ENCODE measurements around the gene LRRC37A3.
"Not testable (repeated sequence)": the region's sequence is repeated elsewhere in the genome, so short reads cannot be mapped to it uniquely, and the experiment has no call there.

Gene LRRC37A3

DNA sequence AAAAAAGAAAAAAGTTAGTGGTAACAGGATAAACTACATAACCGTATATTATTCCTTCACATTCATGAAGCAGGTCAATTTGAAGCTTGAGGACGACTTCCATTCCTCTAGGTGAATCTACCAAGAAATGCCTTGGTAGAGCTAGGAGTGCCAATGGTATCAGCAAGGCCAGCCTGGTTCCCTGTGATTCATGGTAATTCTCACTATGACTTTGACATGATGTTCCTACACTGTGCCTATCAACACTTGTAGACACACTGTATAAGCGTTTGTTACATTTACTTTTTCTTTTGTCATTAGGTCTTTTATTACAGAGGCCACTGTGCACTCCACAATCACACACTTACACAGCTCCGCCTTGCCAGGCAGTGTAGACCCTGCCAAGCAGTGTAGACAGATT, 7.2 kb upstream of the LRRC37A3 start:
- not testable (repeated sequence) for DNase-seq (ENCODE audit: low spot score)

- not testable (repeated sequence) for DNase-seq (ENCODE audit: low spot score)
Measured at GRCh38 chr17:64925244-64925643, 6.0 kb upstream of the LRRC37A3 start.

GRCh38 chr17:64923051-64923568, 3.8 kb upstream of the LRRC37A3 start:
- not testable (repeated sequence) for DNase-seq (ENCODE audit: low spot score)

DNA sequence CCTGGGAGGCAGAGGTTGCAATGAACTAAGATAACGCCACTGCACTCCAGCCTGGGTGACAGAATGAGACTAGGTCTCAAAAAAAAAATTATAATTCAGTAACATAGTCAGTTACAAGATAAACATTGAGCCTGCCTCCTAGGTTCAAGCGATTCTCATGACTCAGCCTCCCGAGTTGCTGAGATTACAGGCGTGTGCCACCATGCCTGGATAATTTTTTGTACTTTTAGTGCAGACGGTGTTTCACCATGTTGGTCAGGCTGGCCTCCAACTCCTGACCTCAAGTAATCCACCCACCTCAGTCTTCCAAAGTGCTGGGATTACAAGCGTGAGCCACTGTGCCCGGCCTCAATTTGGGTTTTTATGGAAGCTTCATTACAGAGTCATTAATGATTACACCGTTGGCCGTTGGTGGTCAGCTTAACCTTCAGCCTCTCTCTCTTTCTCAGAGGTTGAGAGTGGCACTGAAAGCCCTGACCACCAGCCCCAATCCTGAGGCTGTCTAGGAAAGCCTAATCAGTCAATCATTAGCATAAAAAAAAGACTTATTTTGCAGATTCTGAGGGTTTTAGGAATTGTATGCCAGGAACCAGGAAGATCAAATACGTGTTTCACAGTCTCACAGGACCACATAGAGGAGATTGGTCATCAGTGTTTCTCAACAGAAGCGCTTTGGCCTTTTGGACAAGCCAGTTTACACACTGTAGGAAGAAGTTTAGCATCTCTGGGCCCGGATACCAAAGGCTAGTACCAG, 1.3 kb upstream of the LRRC37A3 start:
- no peak for DNase-seq (ENCODE audit: low spot score)

DNA sequence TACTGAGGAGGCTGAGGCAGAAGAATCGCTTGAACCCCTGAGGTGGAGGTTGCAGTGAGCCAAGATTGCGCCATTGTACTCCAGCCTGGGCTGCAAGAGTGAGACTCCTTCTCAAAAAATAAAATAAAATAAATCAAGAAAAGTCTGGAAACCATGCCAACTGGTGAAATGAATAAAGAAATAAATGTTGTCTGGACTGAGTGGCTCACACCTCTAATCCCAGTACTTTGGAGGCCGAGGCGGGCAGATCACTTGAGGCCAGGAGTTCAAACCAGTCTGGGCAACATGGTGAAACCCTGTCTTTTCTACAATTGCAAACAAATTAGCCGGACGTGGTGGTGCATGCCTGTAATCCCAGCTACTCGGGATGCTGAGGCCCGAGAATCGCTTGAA, 744 bp upstream of the LRRC37A3 start:
- no peak for DNase-seq (ENCODE audit: low spot score)

GRCh38 chr17:64918842-64919288, 413 bp downstream of the LRRC37A3 start:
- peak; percentile 45 for DNase-seq (ENCODE audit: low spot score)

DNA sequence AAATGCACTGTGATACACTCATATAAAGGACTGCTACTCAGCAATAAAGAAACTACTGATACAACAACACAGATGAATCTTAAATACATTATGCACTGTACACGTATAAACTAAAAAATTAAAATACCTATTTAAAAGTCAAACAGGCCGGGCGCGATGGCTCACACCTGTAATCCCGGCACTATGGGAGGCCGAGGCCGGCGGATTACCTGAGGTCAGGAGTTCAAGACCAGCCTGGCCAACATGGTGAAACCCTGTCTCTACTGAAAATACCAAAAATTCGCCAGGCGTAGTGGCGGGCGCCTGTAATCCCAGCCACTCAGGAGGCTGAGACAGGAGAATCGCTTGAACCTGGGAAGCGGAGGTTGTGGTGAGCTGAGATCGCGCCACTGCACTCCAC, 1.7 kb downstream of the LRRC37A3 start:
- not testable (repeated sequence) for DNase-seq (ENCODE audit: low spot score)

DNA sequence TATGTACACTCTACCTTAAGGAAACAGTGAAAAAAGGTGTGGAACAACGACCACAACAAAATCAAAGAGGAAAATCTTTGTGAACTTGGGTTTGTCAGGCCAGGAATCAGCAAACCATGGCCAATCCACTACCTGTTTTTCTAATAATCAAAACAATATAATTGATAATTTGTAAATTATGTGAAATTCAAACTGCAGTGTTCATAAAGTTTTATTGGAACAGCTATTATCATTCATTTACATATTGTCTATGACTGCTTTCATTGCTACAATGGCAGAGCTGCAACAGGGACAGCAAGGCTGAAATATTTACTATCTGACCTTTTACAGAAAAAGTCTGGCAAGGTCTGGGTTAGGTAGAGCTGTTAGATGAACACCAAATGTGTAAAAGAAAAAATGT, 4.0 kb downstream of the LRRC37A3 start:
- not testable (repeated sequence) for DNase-seq (ENCODE audit: low spot score)

DNA sequence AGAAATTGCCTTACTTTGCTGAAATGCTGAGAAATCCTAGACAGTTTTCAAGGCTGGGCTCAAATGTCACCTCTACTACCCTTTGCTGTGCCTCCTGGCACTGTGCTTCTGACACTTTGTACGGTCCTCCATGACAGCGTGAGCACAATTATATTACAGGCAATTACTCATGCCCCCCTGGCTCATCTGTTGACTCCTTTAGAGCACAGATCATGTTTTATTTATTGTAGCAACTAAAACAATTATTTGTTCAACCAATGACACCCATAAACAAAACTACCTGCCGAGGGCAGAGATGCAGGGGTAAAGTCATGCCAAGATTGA, 9.1 kb downstream of the LRRC37A3 start:
- not testable (repeated sequence) for DNase-seq (ENCODE audit: low spot score)

GRCh38 chr17:64909511-64910190, 9.6 kb downstream of the LRRC37A3 start:
- not testable (repeated sequence) for DNase-seq (ENCODE audit: low spot score)

GRCh38 chr17:64904069-64904468, 15.2 kb downstream of the LRRC37A3 start:
- DNase-seq (ENCODE audit: low spot score): not testable (repeated sequence)

- DNase-seq (ENCODE audit: low spot score): not testable (repeated sequence)
Measured at GRCh38 chr17:64897136-64897535, 22.1 kb downstream of the LRRC37A3 start.

DNA sequence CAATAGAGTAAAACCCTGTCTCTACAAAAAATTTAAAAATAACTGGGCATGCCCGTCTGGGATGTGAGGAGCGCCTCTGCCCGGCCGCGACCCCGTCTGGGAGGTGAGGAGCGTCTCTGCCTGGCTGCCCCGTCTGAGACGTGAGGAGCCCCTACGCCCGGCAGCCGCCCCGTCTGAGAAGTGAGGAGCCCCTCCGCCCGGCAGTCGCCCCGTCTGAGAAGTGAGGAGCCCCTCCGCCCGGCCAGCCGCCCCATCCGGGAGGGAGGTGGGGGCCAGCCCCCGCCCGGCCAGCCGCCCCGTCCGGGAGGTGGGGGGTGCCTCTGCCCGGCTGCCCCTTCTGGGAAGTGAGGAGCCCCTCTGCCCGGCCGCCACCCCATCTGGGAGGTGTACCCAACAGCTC, 45.1 kb downstream of the LRRC37A3 start:
- not testable (repeated sequence) for DNase-seq (ENCODE audit: low spot score)

GRCh38 chr17:64847504-64848466, 71.5 kb downstream of the LRRC37A3 start:
- peak; percentile 79 for DNase-seq (ENCODE audit: low spot score)

DNA sequence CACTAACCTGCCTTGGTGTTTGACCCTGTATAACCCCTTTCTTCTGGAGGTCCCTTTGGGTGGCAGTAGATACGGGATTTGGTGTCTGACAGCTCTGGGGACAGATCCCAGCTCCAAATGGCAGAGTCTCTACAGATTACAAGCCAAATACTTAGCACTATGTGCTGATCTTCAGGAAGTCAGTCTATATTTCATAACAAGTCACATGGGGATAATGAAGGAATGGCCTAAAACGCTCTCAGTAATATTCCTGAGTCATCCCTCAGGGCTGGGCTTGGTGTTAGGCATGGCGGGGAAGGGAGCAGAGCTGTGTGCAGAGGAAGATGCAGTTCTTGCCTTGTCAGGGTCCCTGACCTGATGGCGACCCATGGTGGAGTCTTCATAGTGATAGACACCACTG, 72.4 kb downstream of the LRRC37A3 start:
- not testable (repeated sequence) for DNase-seq (ENCODE audit: low spot score)

DNA sequence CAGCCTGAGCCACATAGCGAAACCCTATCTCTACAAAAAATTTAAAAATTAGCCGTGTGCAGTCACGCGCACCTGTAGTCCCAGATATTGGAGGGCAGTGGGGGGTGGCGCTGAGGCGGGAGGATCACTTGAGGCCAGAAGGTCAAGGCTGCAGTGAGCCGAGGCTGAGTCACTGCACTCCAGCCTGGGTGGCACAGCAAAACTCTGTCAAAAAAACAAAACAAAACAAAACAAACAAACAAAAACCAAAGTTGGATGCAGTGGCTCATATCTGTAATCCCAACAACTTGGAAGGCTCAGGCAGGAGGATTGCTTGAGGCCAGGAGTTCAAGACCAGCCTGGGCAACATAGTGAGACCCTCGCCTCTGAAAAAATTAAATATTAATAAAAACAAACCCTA, 75.4 kb downstream of the LRRC37A3 start:
- not testable (repeated sequence) for DNase-seq (ENCODE audit: low spot score)

GRCh38 chr17:64842900-64843299, 76.4 kb downstream of the LRRC37A3 start:
- DNase-seq (ENCODE audit: low spot score): not testable (repeated sequence)

DNA sequence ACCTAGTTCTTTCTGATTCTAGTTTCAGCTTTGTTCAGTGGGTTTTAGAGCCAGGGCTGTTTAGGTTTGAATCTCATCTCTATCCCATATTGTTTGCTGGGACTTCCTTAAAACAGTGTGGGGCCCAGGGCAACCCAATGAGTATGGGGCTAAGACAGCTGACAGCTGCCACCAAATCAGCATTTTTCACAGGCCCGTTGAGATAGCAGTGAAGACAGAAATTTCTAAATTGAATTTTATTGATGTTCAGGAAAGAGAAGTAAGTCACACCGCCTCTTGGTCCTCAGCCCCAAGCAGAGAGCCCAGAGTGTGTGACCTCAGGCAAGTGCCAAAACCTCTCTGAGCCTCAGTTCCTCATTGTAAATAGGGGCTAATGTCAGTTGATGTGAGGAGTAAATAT, 78.3 kb downstream of the LRRC37A3 start:
- not testable (repeated sequence) for DNase-seq (ENCODE audit: low spot score)

DNA sequence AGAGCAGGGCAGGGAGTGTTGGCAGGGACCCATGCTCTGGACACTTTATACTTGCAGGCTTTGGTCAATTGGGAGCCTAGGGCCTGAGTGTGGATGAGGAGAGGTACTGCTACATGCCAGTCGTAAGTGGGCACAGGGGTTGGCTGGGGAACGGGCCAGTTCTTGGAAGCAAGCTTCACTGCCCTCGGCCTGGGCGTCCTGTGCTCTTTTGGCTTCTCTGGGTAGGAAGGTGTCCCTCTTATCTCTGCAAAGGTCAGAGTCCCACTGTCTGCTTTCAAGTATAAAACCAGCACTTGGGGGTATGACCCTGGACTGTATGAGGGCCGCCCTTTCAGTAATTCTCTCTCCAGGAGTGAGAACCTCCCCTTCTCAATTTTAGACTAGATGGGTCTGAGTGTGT, 80.8 kb downstream of the LRRC37A3 start:
- not testable (repeated sequence) for DNase-seq (ENCODE audit: low spot score)

DNA sequence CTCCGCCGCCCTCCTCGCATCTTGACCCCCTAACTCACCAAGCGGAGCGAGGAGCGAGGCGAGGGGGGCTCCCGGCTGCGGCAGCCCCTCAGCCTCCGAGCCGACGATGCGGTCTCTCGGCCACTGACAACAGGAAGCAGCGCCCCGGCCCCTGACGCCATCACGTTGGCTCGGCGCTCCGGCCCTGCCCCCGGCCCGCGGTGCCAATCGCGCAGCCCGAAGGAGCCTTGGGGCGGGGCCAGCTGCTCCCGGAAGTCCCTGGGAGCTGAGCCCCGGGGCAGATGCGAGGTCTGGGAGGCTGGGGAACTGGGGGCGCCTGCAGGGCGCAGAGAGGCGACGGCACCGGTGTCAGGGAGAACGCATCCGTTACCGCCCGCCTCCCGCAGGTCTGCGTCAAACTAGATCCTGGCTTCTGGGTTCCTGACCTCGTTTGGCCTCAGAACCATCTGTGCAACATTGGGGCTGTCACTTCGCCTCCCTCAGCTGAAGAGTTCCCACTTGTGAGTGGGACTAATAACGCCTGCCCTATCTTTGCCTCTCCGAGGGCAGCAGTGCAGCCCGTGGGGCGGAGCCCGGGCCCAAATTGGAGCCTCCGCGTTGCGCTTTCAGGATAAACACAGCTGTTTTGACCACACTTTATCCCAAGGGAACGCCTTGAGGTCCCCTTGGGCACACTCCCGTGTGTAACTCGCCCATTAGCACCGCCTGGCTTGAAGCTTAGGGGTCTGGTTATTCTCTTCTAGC, 82.1 kb downstream of the LRRC37A3 start:
- peak; percentile 82 for DNase-seq (ENCODE audit: low spot score)

DNA sequence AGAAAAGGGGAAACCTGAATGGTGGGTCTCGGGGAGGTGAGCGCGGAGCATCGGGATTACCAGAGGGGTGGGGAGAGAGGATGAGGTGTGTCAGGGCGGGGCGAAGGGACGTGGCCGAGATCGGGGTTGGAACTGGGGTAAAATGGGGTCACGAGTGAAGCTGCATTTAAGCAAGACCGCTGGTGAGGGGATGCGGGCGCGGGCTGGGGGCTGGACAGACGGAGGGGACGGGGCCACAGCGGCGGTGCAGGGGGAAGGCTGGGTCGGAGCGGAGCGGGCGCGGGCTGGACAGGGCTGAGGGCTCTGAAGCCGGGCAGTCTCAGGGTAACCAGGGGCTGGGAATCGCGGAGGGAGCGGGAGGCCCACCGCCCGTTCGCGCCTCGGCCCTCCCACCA, 82.7 kb downstream of the LRRC37A3 start:
- peak; percentile 15 for DNase-seq (ENCODE audit: low spot score)
